ENCODE data around the gene LASP1NB.
A peak's percentile ranks its signal among the peaks of the same experiment; 100 is the strongest.

The LASP1NB gene

DNA sequence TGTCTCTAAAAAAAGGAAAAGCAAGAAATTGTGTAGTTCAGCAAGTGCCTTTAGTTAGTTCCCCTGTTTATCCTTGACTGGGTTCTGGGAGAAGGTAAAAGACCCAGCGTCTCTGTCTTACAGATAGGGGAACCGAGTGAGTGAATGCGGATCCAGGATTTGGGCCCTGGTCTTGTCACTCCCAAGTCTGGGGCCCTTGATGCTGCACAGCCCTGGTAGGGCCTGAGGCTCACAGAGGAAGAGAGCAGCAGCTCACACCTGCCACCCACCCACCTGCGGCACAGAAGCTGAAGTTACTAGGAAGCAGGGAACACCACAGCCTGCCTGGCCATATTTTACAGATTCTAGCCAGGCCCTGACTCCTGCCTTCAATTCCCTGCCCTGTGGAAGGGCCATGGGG, 33.3 kb upstream of the LASP1NB start:
- Mint-ChIP-seq H3K9me3 (no peaks in the 10 kb centered on the region), H3K4me1 (peaks cover 78% of the 10 kb centered on the region), H3K4me3 (peak overlapping the region; percentile 12), H3K27me3 (no peaks in the 10 kb centered on the region), H3K27ac (peak overlapping the region; percentile 43), H3K36me3 (no peaks in the 10 kb centered on the region)

DNA sequence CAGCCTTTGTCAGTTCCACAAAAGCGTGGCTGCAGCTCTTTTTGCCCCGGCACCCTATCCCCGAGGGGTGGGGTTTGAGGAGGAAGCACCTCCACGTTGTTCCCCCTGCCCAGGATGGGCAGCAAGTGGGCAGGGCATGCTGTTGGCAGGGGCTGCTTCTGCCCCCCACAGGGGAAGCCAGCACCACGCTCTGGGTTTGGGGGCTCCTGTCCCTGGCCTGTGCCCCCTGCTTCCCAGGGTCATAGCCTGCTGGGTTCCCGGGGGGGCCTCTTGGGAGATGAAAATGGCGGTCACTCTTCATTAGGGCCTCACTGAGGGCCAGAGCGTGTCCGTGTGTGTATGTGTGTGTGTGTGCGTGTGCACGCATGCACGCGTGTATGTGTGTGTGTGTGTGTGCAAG, 32.8 kb upstream of the LASP1NB start:
- peaks cover 78% of the 10 kb centered on the region for H3K4me1 Mint-ChIP-seq
- no peaks in the 10 kb centered on the region for H3K9me3 Mint-ChIP-seq
- peak overlapping the region; percentile 24 for H3K27ac Mint-ChIP-seq
- H3K36me3 Mint-ChIP-seq: no peaks in the 10 kb centered on the region
- no peak overlapping the region for H3K4me3 Mint-ChIP-seq
- no peaks in the 10 kb centered on the region for H3K27me3 Mint-ChIP-seq

- Mint-ChIP-seq H3K36me3 (no peaks in the 10 kb centered on the region), H3K4me1 (peaks cover 79% of the 10 kb centered on the region), H3K4me3 (no peak overlapping the region), H3K27me3 (no peaks in the 10 kb centered on the region), H3K9me3 (no peaks in the 10 kb centered on the region), H3K27ac (peak overlapping the region; percentile 46)
Observed at GRCh38 chr17:38893113-38893512, 32.3 kb upstream of the LASP1NB start.

DNA sequence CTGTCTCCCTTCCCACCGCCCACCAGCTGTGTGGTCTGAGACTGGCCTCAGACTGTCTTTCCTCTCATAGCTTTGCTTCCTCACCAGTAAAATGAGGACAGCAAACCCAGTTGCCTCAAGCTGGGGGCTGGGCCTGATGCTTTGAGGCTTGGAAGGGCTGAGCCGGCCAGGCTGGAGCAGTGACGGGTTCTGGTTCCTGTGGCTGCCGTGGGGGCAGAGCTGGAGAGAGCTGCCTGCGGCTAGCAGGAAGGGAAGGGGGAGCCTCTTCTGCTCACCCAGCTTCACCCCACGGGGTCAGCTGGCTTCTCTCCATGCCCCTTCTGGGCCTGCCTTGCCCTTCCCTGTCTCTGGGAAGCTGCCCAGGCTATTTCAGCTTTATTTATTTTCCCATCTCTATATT, 31.8 kb upstream of the LASP1NB start:
- Mint-ChIP-seq H3K27ac (peak overlapping the region; percentile 88), H3K27me3 (no peaks in the 10 kb centered on the region), H3K36me3 (no peaks in the 10 kb centered on the region), H3K4me1 (peaks cover 81% of the 10 kb centered on the region), H3K9me3 (no peaks in the 10 kb centered on the region), H3K4me3 (no peak overlapping the region)

- Mint-ChIP-seq H3K36me3 (no peaks in the 10 kb centered on the region), H3K9me3 (no peaks in the 10 kb centered on the region), H3K4me1 (peaks cover 80% of the 10 kb centered on the region), H3K4me3 (no peak overlapping the region), H3K27ac (peak overlapping the region; percentile 88), H3K27me3 (no peaks in the 10 kb centered on the region)
Observed at GRCh38 chr17:38894276-38894675, 31.1 kb upstream of the LASP1NB start.

GRCh38 chr17:38896346-38896954, 29.0 kb upstream of the LASP1NB start:
- no peaks in the 10 kb centered on the region for H3K36me3 Mint-ChIP-seq
- no peak overlapping the region for H3K4me3 Mint-ChIP-seq
- peak overlapping the region; percentile 62 for H3K27ac Mint-ChIP-seq
- no peaks in the 10 kb centered on the region for H3K27me3 Mint-ChIP-seq
- peaks cover 75% of the 10 kb centered on the region for H3K4me1 Mint-ChIP-seq
- H3K9me3 Mint-ChIP-seq: no peaks in the 10 kb centered on the region

GRCh38 chr17:38897176-38897575, 28.2 kb upstream of the LASP1NB start:
- Mint-ChIP-seq H3K4me3 (no peak overlapping the region), H3K36me3 (no peaks in the 10 kb centered on the region), H3K9me3 (no peaks in the 10 kb centered on the region), H3K27ac (peak overlapping the region; percentile 96), H3K27me3 (no peaks in the 10 kb centered on the region), H3K4me1 (peaks cover 72% of the 10 kb centered on the region)

GRCh38 chr17:38897671-38898290, 27.6 kb upstream of the LASP1NB start:
- H3K27me3 Mint-ChIP-seq: no peaks in the 10 kb centered on the region
- H3K4me1 Mint-ChIP-seq: peaks cover 66% of the 10 kb centered on the region
- peak overlapping the region; percentile 96 for H3K27ac Mint-ChIP-seq
- no peaks in the 10 kb centered on the region for H3K36me3 Mint-ChIP-seq
- H3K4me3 Mint-ChIP-seq: peak overlapping the region; percentile 85
- no peaks in the 10 kb centered on the region for H3K9me3 Mint-ChIP-seq

GRCh38 chr17:38898291-38898679, 27.1 kb upstream of the LASP1NB start:
- H3K27me3 Mint-ChIP-seq: no peaks in the 10 kb centered on the region
- H3K36me3 Mint-ChIP-seq: no peaks in the 10 kb centered on the region
- H3K4me3 Mint-ChIP-seq: peak overlapping the region; percentile 85
- H3K4me1 Mint-ChIP-seq: peaks cover 66% of the 10 kb centered on the region
- no peaks in the 10 kb centered on the region for H3K9me3 Mint-ChIP-seq
- peak overlapping the region; percentile 96 for H3K27ac Mint-ChIP-seq

GRCh38 chr17:38898812-38899348, 26.5 kb upstream of the LASP1NB start:
- no peaks in the 10 kb centered on the region for H3K27me3 Mint-ChIP-seq
- peak overlapping the region; percentile 96 for H3K27ac Mint-ChIP-seq
- H3K4me1 Mint-ChIP-seq: peaks cover 66% of the 10 kb centered on the region
- H3K4me3 Mint-ChIP-seq: peak overlapping the region; percentile 85
- H3K36me3 Mint-ChIP-seq: no peaks in the 10 kb centered on the region
- no peaks in the 10 kb centered on the region for H3K9me3 Mint-ChIP-seq

DNA sequence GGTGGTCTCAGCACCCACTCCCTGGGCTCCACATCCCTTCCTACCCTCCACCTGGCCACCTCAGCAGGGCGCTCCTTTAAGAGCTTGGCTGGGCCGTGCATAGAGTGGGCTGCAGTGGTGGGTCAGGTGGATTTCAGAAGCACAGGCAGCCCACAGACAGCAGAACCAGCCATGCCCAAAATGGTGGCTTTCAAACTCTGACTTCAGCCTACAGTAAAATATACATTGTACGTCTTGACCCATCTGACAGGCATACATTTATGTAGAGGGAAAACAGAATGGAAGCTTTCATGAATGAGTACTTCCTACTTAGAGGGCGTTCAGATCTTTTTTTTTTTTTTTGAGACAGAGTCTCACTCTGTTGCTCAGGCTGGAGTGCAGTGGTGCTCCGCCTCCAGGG, 26.0 kb upstream of the LASP1NB start:
- H3K4me1 Mint-ChIP-seq: peaks cover 62% of the 10 kb centered on the region
- no peaks in the 10 kb centered on the region for H3K27me3 Mint-ChIP-seq
- no peaks in the 10 kb centered on the region for H3K9me3 Mint-ChIP-seq
- peak overlapping the region; percentile 85 for H3K4me3 Mint-ChIP-seq
- no peaks in the 10 kb centered on the region for H3K36me3 Mint-ChIP-seq
- peak overlapping the region; percentile 96 for H3K27ac Mint-ChIP-seq

DNA sequence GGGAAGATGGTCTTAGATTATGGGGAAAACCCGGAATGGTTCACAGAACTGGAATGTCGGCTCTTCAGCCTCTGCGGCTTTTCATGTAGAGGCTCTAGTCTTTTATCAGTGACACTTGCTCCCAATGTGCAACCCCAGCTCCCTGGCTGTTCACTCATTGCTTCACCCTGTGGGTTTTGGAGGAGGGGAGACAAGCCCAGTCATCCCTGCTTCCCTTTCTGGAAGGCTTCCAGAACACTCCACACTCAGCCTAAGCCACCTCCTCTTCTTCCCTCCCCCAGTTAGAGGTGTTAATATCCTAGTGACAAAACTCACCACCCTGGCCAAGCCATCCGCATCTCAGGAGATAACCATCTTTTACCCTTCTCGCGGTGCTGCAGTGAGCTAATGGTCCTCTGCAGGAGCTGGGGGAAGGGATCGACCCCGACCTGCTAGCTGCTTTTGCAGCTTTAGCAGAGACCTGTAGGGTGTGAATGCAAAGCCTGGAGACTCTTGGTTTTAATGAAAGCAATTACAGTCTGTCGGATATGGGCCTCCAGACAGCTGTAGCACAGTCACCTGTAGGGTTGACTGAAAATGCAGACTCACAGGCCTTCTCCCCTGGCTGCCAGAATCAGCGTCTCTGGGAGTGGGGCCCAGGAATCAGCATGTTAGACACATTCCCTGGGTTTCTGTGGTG, 24.3 kb upstream of the LASP1NB start:
- no peaks in the 10 kb centered on the region for H3K9me3 Mint-ChIP-seq
- no peaks in the 10 kb centered on the region for H3K27me3 Mint-ChIP-seq
- H3K4me1 Mint-ChIP-seq: peaks cover 75% of the 10 kb centered on the region
- peak overlapping the region; percentile 30 for H3K4me3 Mint-ChIP-seq
- H3K27ac Mint-ChIP-seq: peak overlapping the region; percentile 53
- H3K36me3 Mint-ChIP-seq: no peaks in the 10 kb centered on the region

DNA sequence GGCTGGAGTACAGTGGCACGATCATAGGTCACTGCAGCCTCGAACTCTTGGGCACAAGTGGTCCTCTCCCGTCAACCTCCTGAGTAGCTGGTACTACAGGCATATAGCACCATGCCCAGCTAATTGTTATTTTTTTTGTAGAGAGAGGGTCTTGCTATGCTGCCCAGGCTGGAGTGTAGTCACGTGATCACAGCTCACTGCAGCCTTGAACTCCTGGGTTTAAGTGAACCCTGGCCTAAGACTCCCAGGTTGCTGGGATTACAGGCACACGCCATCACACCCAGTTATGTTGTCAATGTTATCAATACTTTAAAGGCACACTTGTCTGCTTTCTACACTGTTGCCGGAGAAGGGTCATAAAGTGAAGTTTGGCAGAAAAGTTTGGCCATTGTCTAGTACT, 22.0 kb upstream of the LASP1NB start:
- no peak overlapping the region for H3K4me3 Mint-ChIP-seq
- no peaks in the 10 kb centered on the region for H3K27me3 Mint-ChIP-seq
- no peaks in the 10 kb centered on the region for H3K9me3 Mint-ChIP-seq
- peak overlapping the region; percentile 4 for H3K27ac Mint-ChIP-seq
- H3K4me1 Mint-ChIP-seq: peaks cover 64% of the 10 kb centered on the region
- H3K36me3 Mint-ChIP-seq: no peaks in the 10 kb centered on the region

DNA sequence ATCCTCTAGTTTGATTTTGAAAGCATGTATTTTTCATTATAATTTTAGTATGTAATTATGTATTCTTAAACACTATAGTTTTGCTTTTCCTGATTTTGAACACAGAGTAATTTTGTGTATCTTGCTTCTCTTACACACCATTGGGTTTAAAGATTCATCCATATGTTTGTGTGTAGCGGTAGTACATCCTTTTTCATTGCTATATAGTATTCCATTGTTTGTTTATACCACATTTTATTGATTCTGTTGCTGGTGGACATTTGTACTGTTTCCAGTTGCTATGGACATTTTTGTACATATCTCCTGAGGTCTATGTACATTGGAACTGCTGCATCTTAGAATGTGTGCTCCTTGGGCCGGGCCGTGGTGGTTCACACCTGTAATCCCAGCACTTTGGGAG, 20.5 kb upstream of the LASP1NB start:
- Mint-ChIP-seq H3K27me3 (no peaks in the 10 kb centered on the region), H3K9me3 (no peaks in the 10 kb centered on the region), H3K4me1 (peaks cover 52% of the 10 kb centered on the region), H3K36me3 (no peaks in the 10 kb centered on the region), H3K27ac (no peak overlapping the region), H3K4me3 (no peak overlapping the region)

DNA sequence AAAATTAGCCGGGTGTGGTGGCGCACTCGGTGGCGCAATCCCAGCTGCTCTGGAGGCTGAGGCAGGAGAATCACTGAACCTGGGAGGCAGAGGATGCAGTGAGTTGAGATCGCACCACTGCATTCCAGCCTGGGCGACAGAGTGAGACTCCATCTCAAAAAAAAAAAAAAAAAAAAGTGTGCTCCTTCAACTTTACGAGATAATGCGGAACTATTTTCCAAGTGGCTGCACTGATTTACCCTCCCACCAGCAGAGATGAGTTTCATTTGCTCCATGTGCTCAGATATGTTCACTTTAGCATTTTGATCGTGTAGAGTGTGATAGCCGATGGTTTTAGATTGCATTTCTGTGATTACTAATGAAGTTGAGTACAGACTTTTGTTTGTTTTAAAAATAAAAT, 20.0 kb upstream of the LASP1NB start:
- peaks cover 51% of the 10 kb centered on the region for H3K4me1 Mint-ChIP-seq
- H3K27ac Mint-ChIP-seq: peak overlapping the region; percentile 32
- no peaks in the 10 kb centered on the region for H3K27me3 Mint-ChIP-seq
- H3K4me3 Mint-ChIP-seq: no peak overlapping the region
- H3K9me3 Mint-ChIP-seq: no peaks in the 10 kb centered on the region
- no peaks in the 10 kb centered on the region for H3K36me3 Mint-ChIP-seq
